ENCODE data around the gene MKLN1.
A peak's percentile ranks its signal among the peaks of the same experiment; 100 is the strongest.

The MKLN1 gene

DNA sequence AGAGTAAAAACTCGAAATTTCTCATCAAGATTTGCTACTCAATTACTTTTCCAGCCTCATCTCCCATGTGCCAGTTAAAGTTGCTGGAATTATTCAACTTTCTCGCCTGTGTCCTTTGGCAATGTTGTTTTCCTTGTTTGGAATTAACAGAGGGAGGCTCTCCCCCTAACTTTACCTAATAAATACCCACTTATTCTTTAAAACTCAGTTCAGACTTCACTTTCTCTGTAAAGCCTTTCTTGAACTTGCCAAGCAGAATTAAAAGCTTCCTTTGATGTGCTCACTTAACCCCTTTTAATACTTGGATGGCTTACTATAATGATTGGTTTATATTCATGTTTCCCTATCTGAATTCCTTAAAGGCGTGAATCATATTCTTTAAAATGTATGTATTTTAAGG lies 104.1 kb downstream of the MKLN1 start:
- TF ChIP-seq, protein P1, sequence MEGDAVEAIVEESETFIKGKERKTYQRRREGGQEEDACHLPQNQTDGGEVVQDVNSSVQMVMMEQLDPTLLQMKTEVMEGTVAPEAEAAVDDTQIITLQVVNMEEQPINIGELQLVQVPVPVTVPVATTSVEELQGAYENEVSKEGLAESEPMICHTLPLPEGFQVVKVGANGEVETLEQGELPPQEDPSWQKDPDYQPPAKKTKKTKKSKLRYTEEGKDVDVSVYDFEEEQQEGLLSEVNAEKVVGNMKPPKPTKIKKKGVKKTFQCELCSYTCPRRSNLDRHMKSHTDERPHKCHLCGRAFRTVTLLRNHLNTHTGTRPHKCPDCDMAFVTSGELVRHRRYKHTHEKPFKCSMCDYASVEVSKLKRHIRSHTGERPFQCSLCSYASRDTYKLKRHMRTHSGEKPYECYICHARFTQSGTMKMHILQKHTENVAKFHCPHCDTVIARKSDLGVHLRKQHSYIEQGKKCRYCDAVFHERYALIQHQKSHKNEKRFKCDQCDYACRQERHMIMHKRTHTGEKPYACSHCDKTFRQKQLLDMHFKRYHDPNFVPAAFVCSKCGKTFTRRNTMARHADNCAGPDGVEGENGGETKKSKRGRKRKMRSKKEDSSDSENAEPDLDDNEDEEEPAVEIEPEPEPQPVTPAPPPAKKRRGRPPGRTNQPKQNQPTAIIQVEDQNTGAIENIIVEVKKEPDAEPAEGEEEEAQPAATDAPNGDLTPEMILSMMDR (IDR thresholded peaks at IDR 0.05; ENCODE audit: low read depth, low read length), result no peak
- no peak for DNase-seq (ENCODE audit: low read depth in 2 of 2)
- no peak overlapping the region for H3K4me3 ChIP-seq (replicated peaks in 1 of 2; ENCODE audit: low read depth in 2 of 2, low read length in 2 of 2)

DNA sequence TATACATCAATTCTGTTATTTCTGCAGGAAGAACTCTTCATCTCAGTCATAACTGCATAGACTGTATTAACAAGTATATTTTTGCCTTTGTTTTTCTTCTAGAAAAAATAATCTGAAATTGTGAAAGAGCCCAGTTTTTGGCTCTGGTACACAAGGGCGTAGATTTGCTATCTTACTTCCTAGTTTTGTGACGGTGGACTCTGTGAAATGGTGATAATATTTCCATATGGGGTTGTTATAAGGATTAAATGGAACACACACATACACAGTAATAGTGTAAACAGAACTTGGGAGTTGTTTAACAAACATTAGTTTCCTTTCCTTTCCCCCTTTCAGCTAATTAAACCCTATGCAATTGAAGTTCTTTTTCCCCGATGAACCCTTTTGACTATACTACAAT lies 108.7 kb downstream of the MKLN1 start:
- DNase-seq (ENCODE audit: low read depth in 2 of 2), result peak in 1 of 2 donors; percentile 66
- no peak overlapping the region for H3K4me3 ChIP-seq (replicated peaks in 1 of 2; ENCODE audit: low read depth in 2 of 2, low read length in 2 of 2)
- TF ChIP-seq, protein P1 (IDR thresholded peaks at IDR 0.05; ENCODE audit: low read depth, low read length), result no peak

DNA sequence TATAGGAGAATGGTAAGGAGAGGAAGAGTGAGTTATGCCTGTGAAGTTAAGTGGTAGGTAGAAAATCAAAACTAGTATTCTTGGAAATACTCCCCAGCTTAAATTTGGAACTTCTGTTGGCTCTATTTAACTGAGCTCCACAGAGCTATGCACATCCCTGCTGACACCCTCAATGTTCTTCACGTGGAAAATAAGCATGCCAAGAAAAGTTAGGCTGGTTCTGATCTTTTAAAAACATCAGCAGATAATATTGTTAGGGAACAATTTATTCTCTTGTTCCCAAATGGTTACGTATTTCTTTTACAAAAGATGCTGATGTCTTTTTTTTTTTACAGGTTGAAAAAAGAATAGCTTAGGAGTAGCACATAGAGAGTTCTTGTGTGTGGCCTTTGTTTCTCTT lies 111.3 kb downstream of the MKLN1 start:
- TF ChIP-seq, protein P1 (IDR thresholded peaks at IDR 0.05; ENCODE audit: low read depth, low read length), result no peak
- no peak for DNase-seq (ENCODE audit: low read depth in 2 of 2)
- no peak overlapping the region for H3K4me3 ChIP-seq (replicated peaks in 1 of 2; ENCODE audit: low read depth in 2 of 2, low read length in 2 of 2)

DNA sequence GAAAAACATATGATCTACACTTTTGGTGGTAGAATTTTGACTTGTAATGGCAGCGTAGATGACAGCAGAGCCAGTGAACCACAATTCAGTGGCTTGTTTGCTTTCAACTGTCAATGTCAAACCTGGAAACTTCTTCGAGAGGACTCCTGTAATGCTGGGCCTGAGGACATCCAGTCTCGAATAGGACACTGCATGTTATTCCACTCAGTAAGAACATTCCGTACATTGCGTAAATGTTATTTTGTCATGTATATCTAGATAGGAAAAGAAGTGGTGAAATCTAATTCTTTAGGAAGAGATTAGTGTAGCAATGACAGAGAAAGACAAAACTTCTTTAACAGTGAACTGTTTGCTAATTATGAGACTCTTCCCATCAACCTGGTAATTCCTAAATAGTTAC lies 115.8 kb downstream of the MKLN1 start:
- TF ChIP-seq, protein P1 (IDR thresholded peaks at IDR 0.05; ENCODE audit: low read depth, low read length), result no peak
- DNase-seq (ENCODE audit: low read depth in 2 of 2), result peak; percentile 43 to 65

GRCh38 chr7:131444683-131445082 lies 117.0 kb downstream of the MKLN1 start:
- TF ChIP-seq, protein P1 (IDR thresholded peaks at IDR 0.05; ENCODE audit: low read depth, low read length), result no peak
- no peak overlapping the region for H3K4me3 ChIP-seq (replicated peaks in 1 of 2; ENCODE audit: low read depth in 2 of 2, low read length in 2 of 2)
- no peak for DNase-seq (ENCODE audit: low read depth in 2 of 2)

More for the DNA sequence above, 115.8 kb downstream of the MKLN1 start:
- no peak overlapping the region for H3K4me3 ChIP-seq (replicated peaks in 1 of 2; ENCODE audit: low read depth in 2 of 2, low read length in 2 of 2)

DNA sequence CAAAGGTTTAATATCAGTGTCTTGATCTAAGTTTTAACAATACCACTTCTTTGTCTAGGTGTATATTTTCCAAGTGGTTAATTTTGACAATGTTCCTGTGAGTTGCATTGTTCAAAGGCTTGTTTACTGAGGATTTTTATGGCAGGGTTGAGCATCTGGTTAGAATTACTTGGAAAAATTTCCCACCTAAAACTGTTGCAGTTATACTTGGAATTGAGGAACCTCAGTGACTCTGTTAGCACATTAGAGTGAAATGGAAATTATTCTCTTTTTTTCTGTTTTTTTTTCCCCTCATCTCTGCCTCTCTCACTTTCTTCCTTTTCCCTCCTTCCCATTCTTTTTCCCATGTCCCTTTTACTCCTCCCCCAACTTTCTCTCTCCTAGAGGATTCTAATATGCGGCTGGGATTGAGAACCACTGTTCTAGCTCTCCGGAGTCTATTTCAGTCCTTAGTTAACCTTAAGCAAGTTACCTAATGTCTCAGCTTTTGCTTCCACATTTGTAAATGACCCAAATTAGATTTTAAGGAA lies 121.8 kb downstream of the MKLN1 start:
- no peak for DNase-seq (ENCODE audit: low read depth in 2 of 2)
- TF ChIP-seq, protein P1 (IDR thresholded peaks at IDR 0.05; ENCODE audit: low read depth, low read length), result no peak
- H3K4me3 ChIP-seq (replicated peaks in 1 of 2; ENCODE audit: low read depth in 2 of 2, low read length in 2 of 2), result no peak overlapping the region

GRCh38 chr7:131454498-131454897 lies 126.8 kb downstream of the MKLN1 start:
- no peak for DNase-seq (ENCODE audit: low read depth in 2 of 2)
- TF ChIP-seq, protein P1 (IDR thresholded peaks at IDR 0.05; ENCODE audit: low read depth, low read length), result no peak
- no peak overlapping the region for H3K4me3 ChIP-seq (replicated peaks in 1 of 2; ENCODE audit: low read depth in 2 of 2, low read length in 2 of 2)

Measured in cardiac fibroblast (primary cell).